GM18511 (cell line): ENCODE results near the gene SLC18A2.
"Not testable (repeated sequence)": the region's sequence is repeated elsewhere in the genome, so short reads cannot be mapped to it uniquely, and the experiment has no call there.

ENCODE experiments used
- ATAC-seq: cut with Tn5 transposase; IDR thresholded peaks from one replicate; pipeline ENCODE4 v1.9.1; 2021; ENCODE audit warnings: mild to moderate bottlenecking, moderate library complexity; ENCODE audit not compliant: unreplicated experiment

SLC18A2 gene

GRCh38 chr10:117240621-117241529 lies at the start of gene SLC18A2:
Gene SLC18A2, plus strand, starts transcription at chr10:117241114. Its CDS starts 580 bp downstream, at chr10:117241694.
- no peak for ATAC-seq

- ATAC-seq: no peak
Observed at GRCh38 chr10:117197189-117197588, 43.7 kb upstream of the SLC18A2 start, which contains the start of gene KCNK18. Gene KCNK18, plus strand, starts transcription at chr10:117197489. Its CDS starts 0 bp downstream, at chr10:117197489.

- no peak for ATAC-seq
Observed at GRCh38 chr10:117198088-117198487, 42.8 kb upstream of the SLC18A2 start.

- ATAC-seq: no peak
Observed at GRCh38 chr10:117201826-117202225, 39.1 kb upstream of the SLC18A2 start.

- no peak for ATAC-seq
Observed at GRCh38 chr10:117204316-117204715, 36.6 kb upstream of the SLC18A2 start.

- no peak for ATAC-seq
Observed at GRCh38 chr10:117212176-117212575, 28.7 kb upstream of the SLC18A2 start.

GRCh38 chr10:117214401-117214800 lies 26.5 kb upstream of the SLC18A2 start:
- ATAC-seq: no peak

- ATAC-seq: no peak
Observed at GRCh38 chr10:117215079-117215478, 25.8 kb upstream of the SLC18A2 start.

- no peak for ATAC-seq
Observed at GRCh38 chr10:117216028-117216427, 24.9 kb upstream of the SLC18A2 start.

- peak; percentile 89 for ATAC-seq
Observed at GRCh38 chr10:117216611-117217195, 24.2 kb upstream of the SLC18A2 start.

- peak; percentile 70 for ATAC-seq
Observed at GRCh38 chr10:117217196-117217761, 23.6 kb upstream of the SLC18A2 start.

GRCh38 chr10:117218654-117219053 lies 22.3 kb upstream of the SLC18A2 start:
- no peak for ATAC-seq

- no peak for ATAC-seq
Observed at GRCh38 chr10:117221156-117221711, 19.7 kb upstream of the SLC18A2 start.

GRCh38 chr10:117222552-117222951 lies 18.4 kb upstream of the SLC18A2 start:
- ATAC-seq: no peak

- ATAC-seq: no peak
Observed at GRCh38 chr10:117222976-117223692, 17.8 kb upstream of the SLC18A2 start.

- ATAC-seq: no peak
Observed at GRCh38 chr10:117223693-117224430, 17.1 kb upstream of the SLC18A2 start.

- no peak for ATAC-seq
Observed at GRCh38 chr10:117224881-117225280, 16.0 kb upstream of the SLC18A2 start.

- peak; percentile 78 for ATAC-seq
Observed at GRCh38 chr10:117226813-117227451, 14.0 kb upstream of the SLC18A2 start.

- ATAC-seq: no peak
Observed at GRCh38 chr10:117228210-117228609, 12.7 kb upstream of the SLC18A2 start.

GRCh38 chr10:117230107-117230506 lies 10.8 kb upstream of the SLC18A2 start:
- ATAC-seq: not testable (repeated sequence)
